RPMI8226 (cell line): ENCODE results near the gene EDC4.

ENCODE experiments used
- DNase-seq: peaks from one replicate; pipeline ENCODE4 v3.0.0-alpha.2; 2015

Gene EDC4

DNA sequence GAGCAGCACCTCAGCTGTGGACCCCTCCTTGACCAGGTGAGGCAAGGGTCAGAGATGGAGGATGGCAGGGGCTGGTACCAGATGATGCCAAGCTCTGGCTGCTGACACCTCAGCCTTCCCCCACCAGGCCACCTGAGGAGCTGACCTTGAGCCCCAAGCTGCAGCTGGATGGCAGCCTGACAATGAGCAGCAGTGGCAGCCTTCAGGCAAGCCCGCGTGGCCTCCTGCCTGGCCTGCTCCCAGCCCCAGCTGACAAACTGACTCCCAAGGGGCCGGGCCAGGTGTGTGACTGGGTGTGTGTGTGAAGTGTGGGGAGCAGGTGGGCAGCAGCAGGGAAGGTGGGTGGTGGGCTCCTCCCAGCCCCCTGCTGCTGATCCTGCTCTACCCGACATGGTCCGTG lies 7.1 kb downstream of the EDC4 start:
- no peak for DNase-seq

DNA sequence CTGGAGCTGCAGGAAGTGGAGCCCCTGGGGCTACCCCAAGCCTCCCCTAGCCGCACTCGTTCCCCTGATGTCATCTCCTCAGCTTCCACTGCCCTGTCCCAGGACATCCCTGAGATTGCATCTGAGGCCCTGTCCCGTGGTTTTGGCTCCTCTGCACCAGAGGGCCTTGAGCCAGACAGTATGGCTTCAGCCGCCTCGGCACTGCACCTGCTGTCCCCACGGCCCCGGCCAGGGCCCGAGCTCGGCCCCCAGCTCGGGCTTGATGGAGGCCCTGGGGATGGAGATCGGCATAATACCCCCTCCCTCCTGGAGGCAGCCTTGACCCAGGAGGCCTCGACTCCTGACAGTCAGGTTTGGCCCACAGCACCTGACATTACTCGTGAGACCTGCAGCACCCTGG lies 7.7 kb downstream of the EDC4 start:
- DNase-seq = no peak

DNA sequence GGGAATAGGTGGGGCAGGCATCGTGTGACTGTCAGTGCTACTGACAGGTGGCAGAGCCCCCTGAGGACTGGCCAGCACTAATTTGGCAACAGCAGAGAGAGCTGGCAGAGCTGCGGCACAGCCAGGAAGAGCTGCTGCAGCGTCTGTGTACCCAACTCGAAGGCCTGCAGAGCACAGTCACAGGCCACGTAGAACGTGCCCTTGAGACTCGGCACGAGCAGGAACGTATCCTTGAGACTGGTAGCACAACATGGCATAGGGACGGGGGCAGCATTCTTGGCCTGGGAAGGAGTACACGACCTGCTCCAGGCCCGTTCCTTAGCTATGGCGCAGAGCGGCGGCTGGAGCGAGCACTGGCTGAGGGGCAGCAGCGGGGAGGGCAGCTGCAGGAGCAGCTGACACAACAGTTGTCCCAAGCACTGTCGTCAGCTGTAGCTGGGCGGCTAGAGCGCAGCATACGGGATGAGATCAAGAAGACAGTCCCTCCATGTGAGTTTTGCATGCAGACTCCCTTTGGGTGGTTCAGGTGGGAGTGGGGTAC lies 8.8 kb downstream of the EDC4 start:
- DNase-seq = no peak

DNA sequence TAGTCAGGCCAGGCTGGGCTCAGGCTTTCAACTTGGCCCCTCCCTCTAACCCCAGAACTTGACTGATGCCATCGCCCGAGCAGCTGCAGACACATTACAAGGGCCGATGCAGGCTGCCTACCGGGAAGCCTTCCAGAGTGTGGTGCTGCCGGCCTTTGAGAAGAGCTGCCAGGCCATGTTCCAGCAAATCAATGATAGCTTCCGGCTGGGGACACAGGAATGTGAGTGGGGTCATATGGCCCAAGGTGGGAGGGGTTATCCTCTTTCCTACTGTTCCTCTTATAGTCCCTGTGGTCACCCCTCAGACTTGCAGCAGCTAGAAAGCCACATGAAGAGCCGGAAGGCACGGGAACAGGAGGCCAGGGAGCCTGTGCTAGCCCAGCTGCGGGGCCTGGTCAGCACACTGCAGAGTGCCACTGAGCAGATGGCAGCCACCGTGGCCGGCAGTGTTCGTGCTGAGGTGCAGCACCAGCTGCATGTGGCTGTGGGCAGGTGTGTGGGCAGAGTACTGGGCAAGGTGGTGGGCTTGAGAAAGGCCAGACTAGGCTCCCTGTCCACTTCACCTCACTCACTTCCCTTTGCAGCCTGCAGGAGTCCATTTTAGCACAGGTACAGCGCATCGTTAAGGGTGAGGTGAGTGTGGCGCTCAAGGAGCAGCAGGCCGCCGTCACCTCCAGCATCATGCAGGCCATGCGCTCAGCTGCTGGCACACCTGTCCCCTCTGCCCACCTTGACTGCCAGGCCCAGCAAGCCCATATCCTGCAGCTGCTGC lies 9.7 kb downstream of the EDC4 start:
- DNase-seq = no peak

DNA sequence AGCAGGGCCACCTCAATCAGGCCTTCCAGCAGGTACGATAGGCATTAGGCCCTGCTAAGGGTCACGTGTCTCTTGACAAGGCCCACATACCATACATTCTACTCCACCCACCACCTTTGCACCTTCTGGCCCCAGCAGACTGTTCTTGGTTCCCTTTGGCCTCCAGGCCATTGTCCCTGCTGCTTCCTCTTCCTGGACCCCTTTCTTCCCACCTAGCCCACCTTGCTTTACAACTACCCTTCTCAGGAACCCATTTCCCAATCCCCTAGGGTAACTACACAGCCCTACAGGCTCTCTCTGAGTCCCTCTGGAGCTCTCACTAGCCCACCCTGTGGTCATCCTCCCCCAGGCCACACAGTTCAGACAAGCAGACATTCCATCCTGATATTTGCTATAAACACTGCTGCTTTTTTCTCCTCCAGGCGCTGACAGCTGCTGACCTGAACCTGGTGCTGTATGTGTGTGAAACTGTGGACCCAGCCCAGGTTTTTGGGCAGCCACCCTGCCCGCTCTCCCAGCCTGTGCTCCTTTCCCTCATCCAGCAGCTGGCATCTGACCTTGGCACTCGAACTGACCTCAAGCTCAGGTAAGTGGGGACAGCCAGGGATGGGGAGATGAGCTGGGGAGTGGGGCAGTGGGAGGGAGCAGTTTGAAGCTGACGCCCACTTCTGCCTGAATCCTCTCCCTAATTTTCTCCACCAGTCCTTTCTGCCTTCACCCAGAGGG lies 10.5 kb downstream of the EDC4 start:
- DNase-seq = no peak

DNA sequence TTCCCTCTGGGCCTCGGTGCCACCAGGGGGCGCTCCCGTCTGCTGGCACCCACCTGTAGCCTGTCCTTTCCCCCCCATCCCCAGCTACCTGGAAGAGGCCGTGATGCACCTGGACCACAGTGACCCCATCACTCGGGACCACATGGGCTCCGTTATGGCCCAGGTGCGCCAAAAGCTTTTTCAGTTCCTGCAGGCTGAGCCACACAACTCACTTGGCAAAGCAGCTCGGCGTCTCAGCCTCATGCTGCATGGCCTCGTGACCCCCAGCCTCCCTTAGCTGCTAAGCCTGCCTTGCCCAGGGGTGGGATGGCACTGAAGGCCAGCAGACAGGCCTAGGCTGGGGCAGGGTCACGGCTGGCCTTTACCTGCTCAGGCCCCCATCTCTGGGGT lies 11.0 kb downstream of the EDC4 start:
- DNase-seq = peak; percentile 73

DNA sequence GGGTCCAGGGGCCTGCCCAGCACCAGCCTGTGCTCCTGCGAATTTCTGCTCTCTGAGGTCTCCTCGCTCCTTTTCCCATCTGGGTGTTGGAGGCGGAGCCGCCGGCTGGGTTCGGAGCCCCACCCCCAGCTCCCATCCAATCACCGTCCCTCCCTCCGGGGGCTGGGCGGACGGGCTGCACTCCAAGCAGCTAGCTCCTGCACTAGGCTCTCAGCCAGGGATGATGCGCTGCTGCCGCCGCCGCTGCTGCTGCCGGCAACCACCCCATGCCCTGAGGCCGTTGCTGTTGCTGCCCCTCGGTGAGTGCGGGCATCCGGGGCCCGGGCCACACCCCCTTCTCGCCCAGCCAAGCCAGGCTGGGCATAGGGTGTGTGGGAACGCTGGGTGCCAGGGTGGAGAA lies 11.8 kb downstream of the EDC4 start, which contains the start of gene NRN1L:
NRN1L (plus strand) TSS at position 202 of the 400 bp plus-strand sequence; CDS start at position 221, 19 bp downstream.
- no peak for DNase-seq

DNA sequence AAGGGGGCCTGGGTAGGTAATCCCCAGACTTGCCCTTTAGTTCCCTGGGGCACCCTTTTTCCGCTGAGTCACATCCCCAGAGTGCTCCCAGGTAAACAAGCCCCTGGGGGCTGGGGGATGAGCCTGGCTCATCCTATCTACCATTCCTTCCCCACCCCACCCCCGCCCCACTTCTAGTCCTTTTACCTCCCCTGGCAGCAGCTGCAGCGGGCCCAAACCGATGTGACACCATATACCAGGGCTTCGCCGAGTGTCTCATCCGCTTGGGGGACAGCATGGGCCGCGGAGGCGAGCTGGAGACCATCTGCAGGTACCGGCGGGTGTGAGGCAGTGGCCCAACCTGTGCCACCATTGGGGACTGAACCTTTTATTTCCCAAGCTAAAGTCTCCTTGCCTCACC lies 12.7 kb downstream of the EDC4 start:
- no peak for DNase-seq

DNA sequence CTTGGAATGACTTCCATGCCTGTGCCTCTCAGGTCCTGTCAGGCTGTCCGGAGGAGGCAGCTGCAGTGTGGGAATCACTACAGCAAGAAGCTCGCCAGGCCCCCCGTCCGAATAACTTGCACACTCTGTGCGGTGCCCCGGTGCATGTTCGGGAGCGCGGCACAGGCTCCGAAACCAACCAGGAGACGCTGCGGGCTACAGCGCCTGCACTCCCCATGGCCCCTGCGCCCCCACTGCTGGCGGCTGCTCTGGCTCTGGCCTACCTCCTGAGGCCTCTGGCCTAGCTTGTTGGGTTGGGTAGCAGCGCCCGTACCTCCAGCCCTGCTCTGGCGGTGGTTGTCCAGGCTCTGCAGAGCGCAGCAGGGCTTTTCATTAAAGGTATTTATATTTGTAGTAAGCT lies 13.1 kb downstream of the EDC4 start:
- no peak for DNase-seq

DNA sequence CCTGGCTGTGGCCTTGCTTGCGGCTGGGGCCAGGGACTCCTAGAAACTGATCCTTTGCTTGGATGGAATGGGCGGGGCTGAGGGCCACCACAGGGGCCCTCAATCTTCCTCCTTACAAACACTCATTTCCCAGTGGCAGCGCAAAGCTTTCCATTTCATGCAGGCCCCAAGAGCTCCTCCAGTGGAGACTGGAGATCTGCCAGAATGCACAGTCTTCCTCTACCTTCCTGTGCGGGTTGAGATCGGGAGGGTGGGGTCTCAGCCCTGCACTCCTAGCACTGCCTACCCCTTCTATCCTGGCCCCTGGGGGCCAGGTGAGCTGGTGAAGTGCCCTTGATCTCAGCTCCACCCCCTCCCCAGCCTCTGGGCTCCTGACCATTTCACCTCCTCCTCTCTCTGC lies 13.5 kb downstream of the EDC4 start:
- DNase-seq = no peak

DNA sequence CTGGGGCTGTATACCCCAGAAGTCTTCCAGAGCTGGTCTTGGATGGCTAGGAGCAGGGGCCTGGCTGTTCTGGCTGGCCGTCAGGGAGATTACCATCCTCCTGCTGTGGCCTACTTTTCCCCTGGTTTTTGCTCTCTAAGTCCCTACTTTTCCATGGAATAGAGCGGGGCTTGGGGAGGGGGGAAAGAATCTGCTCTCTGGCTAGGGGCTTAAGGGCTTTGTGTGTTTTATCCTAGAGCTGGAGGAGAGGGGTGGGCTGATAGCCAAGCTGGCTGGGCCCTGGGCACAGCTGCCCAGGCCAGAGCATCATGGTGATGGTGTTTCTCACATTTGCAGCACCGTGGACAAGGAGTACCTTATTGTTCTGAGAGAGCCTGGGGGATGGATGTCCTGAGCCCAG lies 15.5 kb downstream of the EDC4 start:
- DNase-seq = no peak

DNA sequence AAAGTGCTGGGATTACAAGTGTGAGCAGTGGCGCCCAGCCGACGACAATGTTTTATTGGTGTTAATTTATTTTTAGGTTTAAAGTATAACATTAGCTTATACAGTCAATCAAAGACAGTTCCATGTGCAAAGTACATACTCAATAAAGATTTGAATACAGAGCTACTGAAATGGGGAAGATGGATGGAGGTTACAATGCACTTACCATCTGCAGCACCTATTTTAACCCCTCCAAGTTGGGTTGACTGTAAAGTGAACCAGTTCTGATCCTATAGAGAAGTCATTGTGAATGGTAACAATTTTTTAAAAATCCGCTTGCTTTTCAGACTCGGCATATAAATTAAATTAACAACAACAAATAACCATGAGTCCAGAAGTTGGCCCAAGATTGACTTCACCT lies 19.5 kb downstream of the EDC4 start:
- no peak for DNase-seq

DNA sequence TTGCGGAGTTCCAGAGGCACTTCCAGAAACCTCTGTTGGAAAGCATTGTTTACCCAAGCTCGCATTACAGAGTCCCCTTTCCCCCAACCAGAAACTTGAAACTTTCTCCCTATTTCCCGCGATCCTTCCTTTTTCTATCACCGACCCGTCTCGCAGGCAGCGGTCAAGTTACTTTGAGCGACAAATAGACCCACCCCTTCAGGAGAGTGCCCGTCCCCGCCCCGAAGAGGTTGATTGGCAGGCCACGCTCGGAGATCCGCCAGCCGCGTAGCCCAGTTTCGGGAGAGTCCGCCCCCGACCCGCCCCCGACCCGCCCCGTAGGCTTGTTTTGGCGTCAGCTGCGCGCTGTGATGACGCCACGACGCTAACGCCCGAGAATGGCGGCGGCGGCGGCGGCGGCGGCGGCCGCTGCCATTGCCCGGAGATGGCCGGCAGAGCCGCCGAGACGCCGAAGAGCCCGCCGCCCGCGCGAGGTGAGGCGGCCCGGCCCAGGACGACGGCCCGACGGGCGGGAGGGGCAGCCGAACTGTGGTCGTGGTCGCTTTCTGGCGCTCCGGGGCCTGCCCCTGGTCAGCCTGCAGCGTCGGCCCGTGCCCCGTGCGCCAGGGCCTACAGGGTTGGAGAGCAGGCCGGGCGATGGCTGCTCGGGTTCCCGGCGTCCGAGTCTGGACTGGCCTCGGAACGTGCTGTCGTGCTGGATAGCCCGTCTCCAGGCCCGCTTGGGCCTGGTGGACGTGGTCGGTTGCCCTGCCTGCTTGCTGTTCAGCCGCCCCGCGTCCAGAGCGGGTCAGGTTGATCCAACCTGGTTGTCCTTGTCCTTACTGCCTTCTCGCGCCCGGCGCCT lies 20.3 kb downstream of the EDC4 start, which contains the start of gene PSKH1:
PSKH1 (plus strand) TSS at position 356 of the 844 bp plus-strand sequence. CDS start 15,496 bp downstream, outside the sequence.
- peak; percentile 98 for DNase-seq

DNA sequence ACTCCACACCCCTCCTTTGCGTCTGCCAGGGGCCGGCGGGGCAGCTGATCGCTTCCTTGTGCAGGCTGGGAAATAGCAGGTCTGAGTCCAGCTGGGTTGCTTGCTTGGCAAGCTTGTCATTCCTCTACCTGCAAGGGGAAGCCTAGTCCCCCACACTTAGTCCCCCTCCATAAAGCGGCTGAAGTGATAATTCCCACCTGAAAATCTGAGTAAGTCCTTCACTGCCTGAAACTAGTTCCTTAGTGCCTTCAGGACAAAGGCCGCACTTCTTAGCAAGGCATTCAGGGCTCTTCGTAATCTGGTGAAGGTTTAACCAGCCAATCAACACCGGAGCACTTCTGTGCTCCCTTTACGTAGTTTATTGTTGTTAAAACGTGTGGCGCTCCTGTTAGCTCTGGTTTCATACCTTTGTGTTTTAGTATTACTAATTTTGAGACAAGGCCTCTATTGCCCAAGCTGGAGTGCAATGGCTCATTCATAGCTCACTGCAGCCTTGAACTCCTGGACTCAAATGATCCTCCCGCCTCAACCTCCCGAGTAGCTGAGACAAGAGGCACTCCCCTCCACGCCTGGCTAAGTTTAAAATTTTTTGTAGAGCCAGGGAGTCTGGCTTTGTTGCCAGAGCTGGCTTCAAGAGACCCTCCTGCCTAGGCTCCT lies 21.0 kb downstream of the EDC4 start:
- peak; percentile 45 for DNase-seq

DNA sequence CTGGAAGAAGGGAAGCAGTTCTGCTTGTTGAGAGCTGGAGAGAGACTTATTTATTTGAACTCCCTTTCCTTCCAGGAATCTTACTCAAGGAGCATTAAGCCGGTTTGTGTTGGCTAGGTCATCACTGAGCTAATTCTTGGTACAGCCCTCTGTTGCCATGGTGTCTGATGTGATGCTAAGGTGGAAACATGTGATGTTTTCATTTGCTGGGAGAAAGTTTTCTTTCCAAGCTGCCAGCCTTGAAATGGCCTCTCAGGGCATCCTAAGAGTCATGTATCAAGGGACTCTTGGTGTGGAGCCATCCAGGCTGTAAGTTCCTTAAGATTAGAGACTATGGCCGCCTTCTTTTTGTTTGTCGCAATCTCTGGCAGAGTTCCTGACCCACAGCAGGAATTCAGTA lies 24.4 kb downstream of the EDC4 start:
- no peak for DNase-seq

DNA sequence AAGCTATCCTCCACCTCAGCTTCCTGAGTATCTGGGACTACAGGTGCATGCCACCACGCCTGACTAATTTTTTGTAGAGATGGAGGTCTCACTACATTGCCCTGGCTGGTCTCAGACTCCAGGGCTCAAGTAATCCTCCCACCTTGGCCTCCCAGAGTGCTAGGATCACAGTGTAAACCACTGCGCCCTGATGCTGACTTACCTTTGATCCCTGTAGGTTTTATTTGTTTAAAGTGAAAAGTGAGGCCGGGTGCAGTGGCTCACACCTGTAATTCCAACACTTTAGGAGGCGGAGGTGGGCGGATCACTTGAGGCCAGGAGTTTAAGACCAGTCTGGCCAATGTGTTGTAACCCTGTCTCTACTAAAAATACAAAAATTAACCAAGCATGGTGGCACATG lies 28.9 kb downstream of the EDC4 start:
- DNase-seq = no peak

DNA sequence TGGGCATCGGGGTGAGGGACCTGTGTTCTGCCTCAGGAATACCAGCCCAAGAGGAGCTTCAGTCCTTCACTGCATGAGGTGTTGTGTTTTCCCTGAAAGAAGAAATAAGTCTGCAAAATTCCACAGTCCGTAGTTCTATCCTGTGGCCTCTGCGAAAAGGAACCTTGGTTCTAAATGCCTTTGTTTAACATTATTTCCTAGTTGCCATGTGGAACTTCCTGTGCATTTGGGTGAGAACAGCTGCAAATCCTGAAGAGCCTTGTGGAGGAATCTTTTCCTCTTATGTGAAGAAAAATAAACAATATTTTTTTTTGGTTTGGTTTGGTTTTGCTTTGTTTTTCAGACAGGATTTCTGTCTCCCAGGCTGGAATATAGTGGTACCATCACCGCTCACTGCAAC lies 30.0 kb downstream of the EDC4 start:
- no peak for DNase-seq

DNA sequence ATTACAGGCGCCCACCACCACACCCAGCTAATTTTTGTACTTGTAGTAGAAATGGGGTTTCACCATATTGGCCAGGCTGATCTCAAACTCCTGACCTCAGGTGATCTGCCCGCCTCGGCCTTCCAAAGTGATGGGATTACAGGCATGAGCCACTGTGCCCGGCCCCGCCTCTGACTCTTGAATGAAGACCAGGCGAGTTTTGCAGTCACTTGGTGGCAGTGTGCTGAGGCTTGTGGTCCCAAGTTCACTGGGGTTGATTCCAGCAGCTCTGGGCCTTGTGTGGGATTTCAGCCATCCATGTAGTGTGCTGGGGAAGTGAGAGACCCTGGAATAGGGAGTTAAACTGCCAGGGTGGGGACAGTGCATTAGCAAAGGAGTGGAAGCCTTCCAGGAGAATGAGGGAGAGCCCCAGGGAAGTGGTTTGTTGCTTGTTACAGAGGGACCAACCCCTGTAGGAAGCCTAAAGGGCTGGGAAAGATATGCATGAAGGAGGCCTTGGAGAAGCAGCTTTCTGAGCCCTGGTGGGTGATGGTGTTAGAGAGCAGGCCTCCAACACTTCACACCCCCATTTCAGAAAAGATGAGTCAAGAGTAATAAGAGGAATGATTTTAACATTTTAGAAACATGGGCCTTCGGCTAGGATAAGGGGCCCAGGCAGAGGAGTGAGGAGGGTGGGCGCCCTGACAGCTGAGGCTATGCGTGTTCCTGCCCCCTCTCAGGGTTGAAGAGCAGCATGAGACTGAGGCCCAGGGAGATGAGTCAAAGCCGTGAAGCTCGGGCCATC lies 34.7 kb downstream of the EDC4 start:
- DNase-seq = no peak

DNA sequence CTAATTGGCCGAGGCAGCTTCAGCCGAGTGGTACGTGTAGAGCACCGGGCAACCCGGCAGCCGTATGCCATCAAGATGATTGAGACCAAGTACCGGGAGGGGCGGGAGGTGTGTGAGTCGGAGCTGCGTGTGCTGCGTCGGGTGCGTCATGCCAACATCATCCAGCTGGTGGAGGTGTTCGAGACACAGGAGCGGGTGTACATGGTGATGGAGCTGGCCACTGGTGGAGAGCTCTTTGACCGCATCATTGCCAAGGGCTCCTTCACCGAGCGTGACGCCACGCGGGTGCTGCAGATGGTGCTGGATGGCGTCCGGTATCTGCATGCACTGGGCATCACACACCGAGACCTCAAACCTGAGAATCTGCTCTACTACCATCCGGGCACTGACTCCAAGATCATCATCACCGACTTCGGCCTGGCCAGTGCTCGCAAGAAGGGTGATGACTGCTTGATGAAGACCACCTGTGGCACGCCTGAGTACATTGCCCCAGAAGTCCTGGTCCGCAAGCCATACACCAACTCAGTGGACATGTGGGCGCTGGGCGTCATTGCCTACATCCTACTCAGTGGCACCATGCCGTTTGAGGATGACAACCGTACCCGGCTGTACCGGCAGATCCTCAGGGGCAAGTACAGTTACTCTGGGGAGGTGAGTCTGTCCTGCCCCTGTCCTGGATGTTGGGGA lies 36.3 kb downstream of the EDC4 start:
- no peak for DNase-seq

DNA sequence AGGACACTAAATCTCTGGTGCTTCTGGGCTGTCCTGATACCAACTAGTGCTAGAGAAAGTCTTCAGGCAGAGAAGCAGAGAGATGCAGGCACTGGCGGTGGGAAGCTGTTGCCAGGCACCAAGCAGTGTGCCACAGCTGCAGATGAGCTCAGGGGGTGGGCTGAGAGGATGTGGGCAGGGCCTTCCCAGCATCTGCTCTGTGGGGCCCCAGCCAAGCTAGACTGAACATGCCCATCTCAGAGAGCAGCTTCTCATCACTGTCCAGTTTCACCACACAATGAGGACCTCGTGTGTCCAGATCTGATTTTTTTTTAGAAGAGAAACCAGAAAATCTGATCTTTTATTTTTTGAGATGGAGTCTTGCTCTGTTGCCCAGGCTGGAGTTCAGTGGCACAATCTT lies 37.3 kb downstream of the EDC4 start:
- peak; percentile 20 for DNase-seq
